Stimulated activated CD8-positive, alpha-beta memory T cell treated with anti-CD3 and anti-CD28 coated beads, Interleukin-15, amount 100 ng/mL, for 48 hours (primary cell): ENCODE measurements around the gene SLC10A6.
"Not testable (repeated sequence)": the region's sequence is repeated elsewhere in the genome, so short reads cannot be mapped to it uniquely, and the experiment has no call there.

Experiments used
- DNase-seq, 2 donors: peaks; one replicate each; pipeline ENCODE4 v3.0.0-alpha.2; 2020; ENCODE audit warnings: low read depth in 2 of 2

The SLC10A6 gene, protein sequence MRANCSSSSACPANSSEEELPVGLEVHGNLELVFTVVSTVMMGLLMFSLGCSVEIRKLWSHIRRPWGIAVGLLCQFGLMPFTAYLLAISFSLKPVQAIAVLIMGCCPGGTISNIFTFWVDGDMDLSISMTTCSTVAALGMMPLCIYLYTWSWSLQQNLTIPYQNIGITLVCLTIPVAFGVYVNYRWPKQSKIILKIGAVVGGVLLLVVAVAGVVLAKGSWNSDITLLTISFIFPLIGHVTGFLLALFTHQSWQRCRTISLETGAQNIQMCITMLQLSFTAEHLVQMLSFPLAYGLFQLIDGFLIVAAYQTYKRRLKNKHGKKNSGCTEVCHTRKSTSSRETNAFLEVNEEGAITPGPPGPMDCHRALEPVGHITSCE

DNA sequence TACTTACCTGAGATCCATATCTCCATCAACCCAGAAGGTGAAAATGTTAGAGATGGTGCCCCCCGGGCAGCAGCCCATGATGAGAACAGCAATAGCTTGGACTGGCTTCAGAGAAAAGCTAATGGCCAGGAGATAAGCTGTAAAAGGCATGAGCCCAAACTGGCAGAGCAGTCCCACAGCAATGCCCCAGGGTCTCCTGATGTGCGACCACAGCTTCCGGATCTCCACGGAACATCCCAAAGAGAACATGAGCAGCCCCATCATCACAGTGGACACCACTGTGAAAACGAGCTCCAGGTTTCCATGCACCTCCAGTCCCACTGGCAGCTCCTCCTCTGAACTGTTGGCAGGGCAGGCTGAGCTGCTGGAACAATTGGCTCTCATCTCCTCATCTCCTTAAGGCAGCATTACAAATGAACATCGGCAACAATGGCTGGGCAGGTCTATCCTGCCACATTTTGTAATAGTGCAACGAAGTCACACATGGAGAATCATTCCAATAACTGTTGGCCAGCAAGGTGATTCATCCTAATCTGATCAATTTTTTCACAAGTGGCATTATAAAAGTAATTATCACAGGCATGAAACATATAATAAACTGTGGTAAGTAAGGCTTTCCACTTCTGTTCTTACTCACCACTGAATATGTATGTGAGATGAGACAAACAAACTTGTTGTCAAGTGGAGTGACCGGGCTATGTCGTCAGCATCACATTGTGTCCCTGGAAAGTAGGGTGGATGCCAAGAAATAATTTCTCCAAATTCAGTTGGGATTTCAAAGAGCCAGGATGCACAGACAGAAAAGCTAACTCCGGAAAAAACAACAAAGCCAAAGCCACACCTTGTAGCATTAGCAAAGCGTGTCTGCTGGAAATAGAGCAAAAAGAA lies at the start of gene SLC10A6:
Gene SLC10A6 (minus strand): TSS at position 653 of the 888 bp plus-strand sequence. CDS start 269 bp downstream, at position 384.
- no peak for DNase-seq

DNA sequence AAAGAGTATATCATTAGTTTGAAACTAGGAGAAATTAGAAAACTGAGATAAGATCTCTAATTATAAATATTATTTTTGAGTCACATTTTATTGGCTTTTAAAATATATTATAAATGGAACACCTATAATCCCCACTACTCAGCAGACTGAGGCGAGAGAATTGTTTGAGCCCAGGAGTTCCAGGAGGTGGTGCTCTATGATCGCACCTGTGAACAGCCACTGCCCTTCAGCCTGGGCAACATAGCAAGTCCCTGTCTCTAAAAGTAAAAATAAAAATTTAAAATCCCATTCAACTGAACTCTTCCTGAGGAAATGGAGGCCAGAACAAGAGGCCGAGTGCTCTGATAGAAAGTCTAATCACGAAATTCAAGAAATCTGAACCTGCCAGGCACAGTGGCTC lies 49.4 kb upstream of the SLC10A6 start:
- no peak for DNase-seq

DNA sequence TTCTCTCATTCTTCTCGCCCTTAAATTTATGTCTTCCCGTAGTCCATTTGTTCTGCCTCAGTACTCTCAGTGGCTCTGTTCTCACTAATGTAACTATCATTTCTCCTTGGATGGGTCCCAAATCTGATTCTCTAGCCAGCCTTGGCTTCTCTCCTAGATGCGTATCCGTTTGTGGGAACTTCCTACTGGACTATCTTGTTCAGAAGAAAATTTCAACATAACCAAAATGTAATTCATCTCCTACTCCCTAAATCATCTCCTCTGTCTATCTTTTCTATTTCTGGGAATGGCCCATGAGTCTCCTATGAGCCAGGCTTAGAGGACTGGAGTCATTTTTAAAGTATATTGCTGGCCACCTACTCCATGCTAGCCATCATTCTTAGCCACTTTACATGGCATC lies 47.4 kb upstream of the SLC10A6 start:
- no peak for DNase-seq

DNA sequence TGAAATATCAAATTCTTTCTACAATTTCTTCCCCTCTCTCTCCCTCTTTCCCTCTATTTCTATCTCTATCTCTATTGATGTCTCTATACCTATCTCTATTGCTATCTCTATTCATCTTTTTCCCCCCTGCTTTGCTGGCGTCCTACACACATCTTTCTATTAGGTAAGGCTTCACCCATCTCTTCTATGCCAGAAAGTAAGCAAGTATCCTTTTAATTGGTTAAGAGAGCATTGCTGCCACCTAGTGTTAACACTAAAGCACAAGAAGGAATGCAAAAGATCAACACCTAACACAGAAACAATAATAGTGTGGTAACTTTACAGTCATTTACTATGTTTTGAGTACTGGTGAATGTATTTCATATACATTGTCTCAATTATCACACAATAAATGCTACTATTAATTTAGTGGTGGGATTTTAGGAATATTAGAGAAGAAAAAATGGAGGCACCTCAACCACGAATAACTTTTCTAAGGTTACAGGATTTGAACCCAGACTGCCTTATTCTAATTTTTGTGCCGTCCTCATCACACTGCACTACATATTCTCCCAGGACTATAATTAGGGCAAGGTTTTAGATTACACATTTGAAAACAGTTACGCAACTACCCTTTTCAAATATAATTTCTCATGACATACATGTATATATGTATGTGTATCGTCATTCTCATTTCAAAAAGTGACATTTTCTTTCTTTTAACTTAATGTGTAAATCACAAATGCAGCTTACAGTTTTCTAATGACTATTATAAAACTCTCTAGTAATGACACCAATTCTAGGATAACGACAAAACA lies 46.7 kb upstream of the SLC10A6 start:
- no peak for DNase-seq

DNA sequence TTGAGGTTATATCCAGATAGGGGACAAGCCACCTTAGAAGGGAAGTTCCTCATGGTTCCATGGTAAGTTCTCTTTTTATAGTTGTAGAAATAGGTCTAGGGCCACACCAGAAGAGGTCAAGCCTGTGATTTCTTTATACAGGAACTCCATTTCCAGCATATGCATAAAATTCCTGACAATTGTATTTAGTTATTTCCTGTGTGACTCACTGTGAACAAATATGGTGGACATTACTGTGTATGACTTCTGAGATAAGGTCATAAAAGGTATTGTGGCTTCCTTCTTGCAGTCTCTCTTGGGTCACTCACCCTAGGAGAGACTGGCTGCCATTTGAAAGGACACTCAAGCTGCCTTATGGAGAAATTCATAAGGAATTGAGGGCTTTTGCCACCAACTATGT lies 45.3 kb upstream of the SLC10A6 start:
- no peak for DNase-seq

DNA sequence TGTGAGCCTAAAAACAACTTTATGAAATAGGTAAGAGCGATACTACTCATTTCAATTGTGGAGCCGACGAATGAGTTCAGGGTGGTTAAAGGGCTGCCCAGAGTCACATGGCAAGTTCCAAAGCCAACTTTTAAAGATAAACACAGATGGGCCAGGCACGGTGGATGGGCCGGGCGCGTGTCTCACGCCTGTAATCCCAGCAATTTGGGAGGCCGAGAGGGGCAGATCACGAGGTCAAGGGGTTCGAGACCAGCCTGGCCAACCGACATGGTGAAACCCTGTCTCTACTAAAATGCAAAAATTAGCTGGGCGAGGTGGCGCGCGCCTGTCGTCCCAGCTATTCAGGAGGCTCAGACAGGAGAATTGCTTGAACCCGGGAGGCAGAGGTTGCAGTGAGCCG lies 44.0 kb upstream of the SLC10A6 start:
- no peak for DNase-seq

DNA sequence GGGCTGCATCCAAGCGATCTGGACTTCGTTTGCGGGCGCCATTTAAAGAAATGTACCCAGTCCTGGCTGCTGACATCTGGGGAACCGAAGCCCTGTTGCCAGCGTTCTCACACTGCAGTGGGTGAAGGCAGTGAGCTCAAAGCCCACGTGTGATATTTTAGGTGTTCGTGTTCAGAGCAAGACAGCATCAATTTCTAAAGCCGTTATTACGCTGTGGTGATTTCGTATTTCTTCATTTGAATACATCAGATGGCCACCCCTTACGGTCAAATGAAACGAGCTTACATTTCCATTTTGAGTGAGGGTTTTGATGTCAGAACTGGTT lies 43.4 kb upstream of the SLC10A6 start:
- DNase-seq: no peak

DNA sequence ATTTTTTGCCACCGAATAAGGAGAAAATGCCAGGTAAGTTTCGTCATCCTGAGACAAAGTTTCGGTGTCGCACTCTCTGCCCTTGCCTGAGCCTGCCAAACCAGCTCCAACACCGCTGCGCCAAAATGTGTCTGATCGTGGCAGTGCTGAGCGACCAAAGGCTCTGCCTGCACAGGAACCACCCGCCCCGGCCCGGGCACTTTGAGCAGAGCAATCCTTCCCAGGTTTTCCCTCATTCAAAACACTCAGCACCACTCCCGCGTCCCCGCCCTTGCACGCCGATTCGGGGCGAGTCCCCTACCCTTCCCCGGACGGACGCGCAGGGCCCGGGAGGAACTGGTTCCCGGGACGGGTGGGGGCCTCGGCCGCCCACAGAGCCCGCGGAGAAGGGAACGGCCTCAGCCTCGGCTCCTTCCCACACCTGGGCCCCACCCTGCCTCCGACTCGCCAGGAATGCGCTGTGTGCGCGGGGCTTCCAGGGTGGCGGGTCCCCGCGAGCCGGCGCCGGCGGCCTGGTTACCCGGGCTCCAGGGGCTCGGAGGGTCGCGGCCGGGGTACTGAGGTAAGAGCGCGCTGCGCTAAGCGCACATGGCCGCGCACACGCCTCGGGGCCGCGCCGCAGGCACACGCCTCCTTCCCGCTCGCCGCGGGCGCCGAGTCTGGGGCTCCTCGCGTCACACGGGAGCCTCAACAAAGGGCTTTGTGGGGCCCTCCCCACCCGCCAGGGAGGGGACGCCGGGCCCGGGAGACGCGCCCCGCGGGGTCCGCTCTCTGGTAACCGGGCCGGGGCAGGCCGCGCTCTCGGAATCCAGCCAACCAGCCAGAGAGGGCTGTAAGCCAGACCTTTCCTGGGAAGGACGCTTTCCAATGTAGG lies 42.8 kb upstream of the SLC10A6 start, which contains the start of gene C4orf36:
Gene C4orf36 (minus strand): TSS at position 661 of the 874 bp plus-strand sequence. CDS start 902 bp downstream, outside the sequence.
- no peak for DNase-seq

DNA sequence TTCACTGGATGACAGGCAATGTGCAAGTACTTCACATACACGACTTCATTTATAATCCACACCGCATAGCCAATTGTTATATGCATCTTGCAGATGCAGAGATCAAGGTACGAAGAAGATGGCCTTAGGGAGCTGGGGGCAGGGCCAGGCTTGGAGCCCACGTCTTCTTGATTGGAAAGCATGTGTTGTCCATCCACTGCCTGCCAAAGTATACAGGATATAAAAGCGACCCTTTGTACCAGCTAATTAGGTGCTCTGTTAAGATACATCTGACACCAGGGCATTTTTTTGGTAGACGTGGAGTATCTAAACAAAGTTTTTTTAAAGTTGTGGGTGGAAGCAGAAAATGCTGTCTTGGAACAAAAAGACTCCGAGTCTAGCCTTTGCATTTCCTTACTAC lies 41.6 kb upstream of the SLC10A6 start:
- no peak for DNase-seq

DNA sequence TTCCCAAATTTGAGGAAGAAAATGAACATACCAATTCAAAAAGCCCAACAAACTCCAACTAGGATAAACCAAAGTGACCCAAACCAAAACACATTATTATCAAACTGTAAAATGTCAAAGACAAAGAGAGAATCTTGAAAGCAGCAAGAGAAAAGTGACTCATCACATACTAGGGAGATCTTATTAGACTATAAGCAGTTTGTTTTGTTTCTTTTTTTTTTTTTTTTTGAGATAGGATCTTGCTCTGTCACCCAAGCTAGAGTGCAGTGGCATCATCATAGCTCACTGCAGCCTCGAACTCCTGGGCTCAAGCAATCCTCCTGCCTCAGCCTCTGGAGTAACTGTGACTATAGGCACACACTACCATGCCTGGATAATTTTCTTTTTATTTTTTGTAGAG lies 30.5 kb upstream of the SLC10A6 start:
- DNase-seq: no peak

DNA sequence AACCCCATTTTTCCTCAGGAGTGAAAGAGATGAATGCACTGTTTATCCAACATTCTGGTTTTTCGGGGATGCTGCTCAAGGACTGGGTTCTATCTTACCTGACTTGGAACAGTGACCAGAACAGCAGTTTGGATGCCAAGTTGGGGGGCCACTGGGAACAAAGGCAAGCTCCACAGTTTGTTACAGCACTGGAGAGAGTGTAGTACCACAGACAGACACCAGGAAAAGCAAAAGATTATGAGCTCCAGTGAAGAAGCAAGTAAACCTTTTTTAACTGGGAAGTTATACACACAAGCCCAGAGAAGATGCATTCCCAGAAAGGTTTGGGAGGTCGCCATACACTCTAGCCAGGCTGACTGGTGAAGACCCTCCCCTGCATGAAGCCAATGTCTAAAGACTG lies 29.5 kb upstream of the SLC10A6 start:
- no peak for DNase-seq

DNA sequence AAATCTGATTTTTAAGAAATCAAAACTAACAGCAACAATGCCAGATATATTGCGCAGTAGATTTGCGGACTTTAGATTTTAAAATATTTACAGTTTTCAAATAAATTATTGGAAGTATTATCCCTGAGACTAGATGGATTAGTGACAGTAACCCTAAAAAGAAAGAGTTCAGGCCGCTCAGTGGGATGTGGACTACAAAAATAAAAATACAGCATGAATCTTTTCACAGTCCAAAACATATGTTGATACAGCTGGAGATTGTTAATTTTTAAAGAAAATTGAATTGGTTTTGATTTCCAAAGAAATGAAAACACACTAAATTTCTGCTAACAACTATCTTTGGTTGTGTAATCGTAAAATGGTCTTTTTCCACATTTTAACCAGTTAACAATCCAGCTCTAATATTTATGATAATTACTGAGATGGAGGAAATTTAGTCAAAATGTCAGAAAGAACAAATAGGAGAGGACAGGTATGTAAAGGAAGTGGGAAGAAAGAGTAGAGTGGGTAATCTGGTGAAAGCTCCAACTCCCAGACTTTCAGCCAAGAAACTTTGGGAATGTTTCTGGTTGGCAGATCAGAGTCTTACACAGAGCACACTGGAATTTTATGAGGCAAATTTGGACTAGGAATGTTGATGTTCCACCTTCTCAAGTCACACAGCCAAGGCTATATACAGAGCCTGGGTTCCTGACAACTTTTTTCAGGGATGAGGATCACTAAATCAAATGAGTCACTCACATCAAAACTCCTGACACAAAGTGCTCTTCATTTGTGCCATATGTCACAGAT lies 27.9 kb upstream of the SLC10A6 start:
- DNase-seq: no peak

DNA sequence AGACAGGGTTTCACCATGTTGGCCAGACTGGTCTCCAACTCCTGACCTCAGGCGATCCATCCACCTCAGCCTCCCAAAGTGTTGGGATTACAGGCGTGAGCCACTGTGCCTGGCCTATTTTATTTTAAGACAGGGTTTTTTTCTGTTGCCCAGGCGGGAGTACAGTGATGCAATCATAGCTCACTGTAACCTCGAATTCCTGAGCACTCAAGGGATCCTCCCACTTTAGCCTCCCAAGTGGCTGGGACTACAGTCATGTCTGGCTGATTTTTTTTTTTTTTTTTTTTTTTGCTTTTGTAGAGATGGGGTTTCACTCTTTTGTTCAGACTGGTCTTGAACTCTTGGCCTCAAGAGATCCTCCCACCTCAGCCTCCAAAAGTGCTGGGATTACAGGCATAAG lies 26.3 kb upstream of the SLC10A6 start:
- not testable (repeated sequence) for DNase-seq

DNA sequence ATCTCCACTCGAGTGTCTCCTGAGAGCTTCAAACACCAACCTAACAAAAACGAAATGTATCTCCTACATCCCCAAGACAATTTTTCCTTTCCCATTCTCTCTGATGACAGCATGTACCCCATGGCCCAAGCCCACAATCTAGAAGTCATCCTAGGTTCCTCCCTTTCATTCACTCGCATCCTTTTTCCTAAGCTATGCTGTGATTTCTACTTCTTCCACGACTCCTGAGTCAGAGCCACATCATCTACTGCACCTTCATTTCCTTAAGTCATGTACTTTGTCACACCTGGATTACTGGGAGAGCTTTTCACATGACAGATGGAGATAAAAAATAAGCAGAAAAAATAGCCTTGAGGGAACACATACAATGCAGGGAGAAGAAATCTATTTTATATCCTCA lies 23.0 kb upstream of the SLC10A6 start:
- DNase-seq: no peak

DNA sequence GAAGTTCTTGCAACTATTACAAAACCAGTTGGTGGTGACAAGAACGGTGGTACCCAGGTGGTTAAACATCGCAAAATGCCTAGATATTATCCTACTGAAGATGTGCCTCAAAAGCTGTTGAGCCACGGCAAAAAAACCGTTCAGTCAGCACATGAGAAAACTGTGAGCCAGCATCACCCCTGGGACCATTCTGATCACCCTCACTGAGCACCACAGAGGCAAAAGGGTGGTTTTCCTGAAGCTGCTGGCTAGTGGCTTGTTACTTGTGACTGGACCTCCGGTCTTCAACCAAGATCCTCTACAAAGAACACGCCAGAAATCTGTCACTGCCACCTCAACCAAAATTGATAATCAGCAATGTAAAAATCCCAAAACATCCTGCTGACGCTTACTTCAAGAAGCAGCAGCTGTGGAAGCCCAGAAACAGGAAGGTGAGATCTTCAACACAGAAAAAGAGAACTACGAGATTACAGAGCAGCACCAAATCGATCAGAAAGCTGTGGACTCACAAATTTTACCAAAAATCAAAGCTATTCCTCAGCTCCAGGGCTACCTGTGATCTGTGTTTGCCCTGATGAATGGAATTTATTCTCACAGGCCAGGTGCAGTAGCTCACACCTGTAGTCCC lies 21.4 kb upstream of the SLC10A6 start:
- no peak for DNase-seq

DNA sequence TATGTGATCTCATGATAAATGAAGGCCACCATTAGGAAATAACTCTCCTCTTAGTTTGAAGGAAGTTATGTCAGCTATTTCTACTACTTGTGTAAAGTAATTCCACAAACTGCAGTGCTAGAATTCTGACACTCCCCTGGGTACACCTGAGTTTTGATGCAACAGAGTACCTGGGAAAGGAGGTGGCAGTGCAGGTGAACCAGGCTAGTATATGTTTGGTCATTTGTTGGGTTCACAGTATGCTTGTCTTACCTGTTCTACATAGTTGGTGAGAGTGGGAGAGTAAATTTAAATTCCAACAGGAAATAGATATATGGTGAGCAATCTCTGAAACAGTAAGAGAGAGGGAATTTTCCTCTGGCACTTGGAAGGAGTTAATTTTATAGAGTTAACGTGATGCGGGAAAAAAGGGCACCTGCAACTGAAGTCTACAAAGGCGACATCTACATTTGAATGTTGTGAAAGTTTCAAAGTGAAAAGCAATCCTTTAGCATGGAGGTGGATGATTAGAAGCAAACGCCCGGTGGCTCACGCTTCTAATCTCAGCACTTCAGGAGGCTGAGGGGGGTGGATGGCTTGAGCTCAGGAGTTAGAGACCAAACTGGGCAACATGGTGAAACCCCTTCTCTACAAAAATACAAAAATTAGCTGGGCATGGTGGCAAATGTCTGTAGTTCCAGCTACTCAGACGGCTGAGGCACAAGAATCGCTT lies 8.3 kb upstream of the SLC10A6 start:
- no peak for DNase-seq

DNA sequence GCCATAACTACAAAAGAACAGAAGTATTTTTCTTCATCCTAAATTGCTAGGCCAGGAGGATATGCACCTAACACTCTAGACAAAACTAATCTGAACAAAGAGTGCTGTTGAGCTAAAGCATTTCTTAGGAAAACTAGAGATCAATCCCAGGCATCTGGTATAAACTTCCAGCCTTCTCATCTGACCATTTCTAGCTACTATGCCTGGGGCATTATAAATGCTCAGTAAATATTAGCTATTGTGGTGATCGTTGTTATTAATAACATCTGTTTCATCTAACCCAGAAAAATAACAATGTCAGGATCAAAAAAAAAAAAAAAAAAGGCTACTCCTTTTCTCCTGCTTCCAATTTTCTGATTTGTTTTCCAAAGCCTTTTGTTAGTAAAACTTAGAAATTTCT lies 7.7 kb upstream of the SLC10A6 start:
- DNase-seq: no peak

DNA sequence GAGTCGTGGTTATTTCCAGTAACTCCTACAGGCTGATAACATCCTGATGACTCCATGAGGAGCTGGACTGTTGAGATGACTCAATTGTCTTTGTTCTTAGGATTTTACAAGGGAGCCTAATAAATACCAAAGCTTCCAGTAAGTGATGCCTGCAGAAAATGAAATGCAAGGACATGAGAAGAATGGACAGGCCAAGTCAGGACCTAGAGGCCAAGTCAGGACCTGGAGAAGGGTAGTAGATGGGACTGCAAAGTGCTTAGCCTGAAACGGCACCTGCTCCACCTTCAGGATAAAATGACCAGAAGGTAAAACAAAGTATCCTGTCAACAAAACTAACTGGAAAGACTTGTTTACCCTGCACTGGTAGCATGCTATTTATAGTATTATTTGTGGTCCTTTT lies 6.4 kb upstream of the SLC10A6 start:
- no peak for DNase-seq

DNA sequence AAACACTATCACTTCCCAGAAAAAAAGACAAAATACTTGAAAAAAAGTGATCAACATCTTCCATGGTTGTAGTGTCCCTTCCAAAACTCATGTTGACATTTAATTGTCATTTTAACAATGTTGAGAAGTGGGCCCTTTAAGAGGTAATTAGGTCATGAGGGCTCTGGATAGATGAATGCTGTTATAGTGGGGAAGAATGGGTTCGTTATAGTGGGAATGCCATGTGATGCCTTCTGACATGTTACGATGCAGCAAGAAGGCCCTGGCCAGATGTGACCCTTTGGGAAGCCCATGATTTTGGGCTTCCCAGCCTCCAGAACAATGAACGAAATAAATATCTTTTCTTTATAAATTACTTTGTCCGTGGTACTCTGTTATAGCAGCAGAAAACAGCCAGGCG lies 4.0 kb upstream of the SLC10A6 start:
- DNase-seq: no peak
